ENCODE data around the gene C9orf85.

DNA sequence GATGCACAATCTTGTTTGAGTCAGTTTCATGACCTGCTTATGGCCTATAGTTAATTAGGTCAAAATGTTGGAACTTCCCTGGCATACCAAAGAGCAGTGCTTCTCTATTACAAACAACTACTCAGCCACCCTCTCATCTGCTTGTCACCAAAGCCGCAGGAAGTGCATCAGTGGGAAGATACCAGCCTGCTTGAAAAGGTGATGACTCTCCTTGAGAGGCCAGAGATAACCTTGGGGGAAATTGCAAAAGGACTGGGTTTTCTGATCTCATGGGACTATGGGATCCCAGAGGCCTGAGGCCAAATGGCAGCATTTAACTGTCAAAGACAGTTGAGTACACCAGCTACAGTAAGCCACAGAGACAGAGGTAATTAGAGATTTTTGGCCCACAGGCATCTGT, 79.0 kb downstream of the C9orf85 start:
- TF ChIP-seq, protein P1, sequence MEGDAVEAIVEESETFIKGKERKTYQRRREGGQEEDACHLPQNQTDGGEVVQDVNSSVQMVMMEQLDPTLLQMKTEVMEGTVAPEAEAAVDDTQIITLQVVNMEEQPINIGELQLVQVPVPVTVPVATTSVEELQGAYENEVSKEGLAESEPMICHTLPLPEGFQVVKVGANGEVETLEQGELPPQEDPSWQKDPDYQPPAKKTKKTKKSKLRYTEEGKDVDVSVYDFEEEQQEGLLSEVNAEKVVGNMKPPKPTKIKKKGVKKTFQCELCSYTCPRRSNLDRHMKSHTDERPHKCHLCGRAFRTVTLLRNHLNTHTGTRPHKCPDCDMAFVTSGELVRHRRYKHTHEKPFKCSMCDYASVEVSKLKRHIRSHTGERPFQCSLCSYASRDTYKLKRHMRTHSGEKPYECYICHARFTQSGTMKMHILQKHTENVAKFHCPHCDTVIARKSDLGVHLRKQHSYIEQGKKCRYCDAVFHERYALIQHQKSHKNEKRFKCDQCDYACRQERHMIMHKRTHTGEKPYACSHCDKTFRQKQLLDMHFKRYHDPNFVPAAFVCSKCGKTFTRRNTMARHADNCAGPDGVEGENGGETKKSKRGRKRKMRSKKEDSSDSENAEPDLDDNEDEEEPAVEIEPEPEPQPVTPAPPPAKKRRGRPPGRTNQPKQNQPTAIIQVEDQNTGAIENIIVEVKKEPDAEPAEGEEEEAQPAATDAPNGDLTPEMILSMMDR (IDR thresholded peaks at IDR 0.05; ENCODE audit: poor library complexity): no peak
- TF ChIP-seq EZH2 (IDR thresholded peaks at IDR 0.05; ENCODE audit: borderline replicate concordance): no peak
